ENCODE data around the gene QSOX1.

- TF ChIP-seq, protein P1, sequence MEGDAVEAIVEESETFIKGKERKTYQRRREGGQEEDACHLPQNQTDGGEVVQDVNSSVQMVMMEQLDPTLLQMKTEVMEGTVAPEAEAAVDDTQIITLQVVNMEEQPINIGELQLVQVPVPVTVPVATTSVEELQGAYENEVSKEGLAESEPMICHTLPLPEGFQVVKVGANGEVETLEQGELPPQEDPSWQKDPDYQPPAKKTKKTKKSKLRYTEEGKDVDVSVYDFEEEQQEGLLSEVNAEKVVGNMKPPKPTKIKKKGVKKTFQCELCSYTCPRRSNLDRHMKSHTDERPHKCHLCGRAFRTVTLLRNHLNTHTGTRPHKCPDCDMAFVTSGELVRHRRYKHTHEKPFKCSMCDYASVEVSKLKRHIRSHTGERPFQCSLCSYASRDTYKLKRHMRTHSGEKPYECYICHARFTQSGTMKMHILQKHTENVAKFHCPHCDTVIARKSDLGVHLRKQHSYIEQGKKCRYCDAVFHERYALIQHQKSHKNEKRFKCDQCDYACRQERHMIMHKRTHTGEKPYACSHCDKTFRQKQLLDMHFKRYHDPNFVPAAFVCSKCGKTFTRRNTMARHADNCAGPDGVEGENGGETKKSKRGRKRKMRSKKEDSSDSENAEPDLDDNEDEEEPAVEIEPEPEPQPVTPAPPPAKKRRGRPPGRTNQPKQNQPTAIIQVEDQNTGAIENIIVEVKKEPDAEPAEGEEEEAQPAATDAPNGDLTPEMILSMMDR (IDR thresholded peaks at IDR 0.05), result no peak
- no peak for TF ChIP-seq POLR2A (IDR thresholded peaks at IDR 0.05)
Measured at GRCh38 chr1:180195916-180196315, 41.2 kb downstream of the QSOX1 start.
